Right atrium auricular region (tissue), 2 donors: ENCODE data around the gene ATP6V1B1. TPM values are rescaled to one million over a fixed set of nuclear protein-coding genes. Genes with fewer than 3 reads are reported as not detected.
A peak's percentile ranks its signal among the peaks of the same experiment; 100 is the strongest.

Experiments used
- DNase-seq: peaks from one replicate; pipeline ENCODE4 v3.0.0-alpha.2; 2019; ENCODE audit warnings: low spot score
- H3K27ac ChIP-seq, 2 donors: fragments of 200-600 bp; sonication (generic); 1 replicate in 1 of 2; 2 replicates in 1 of 2; pipeline ENCODE4 v1.5.1; 2016 to 2019
- H3K27me3 ChIP-seq, 2 donors: fragments of 200-600 bp; sonication (generic); one replicate each; pipeline versions ENCODE4 v1.5.1 to v1.6.0; 2017 to 2019
- H3K36me3 ChIP-seq: fragments of 200-600 bp; sonication (generic); one replicate; pipeline ENCODE4 v1.5.1; 2016
- H3K4me1 ChIP-seq, 2 donors: fragments of 200-600 bp; sonication (generic); one replicate each; pipeline versions ENCODE4 v1.5.1 to v1.6.0; 2017 to 2019
- H3K4me3 ChIP-seq, 2 donors: fragments of 200-600 bp; sonication (generic); 1 replicate in 1 of 2; 2 replicates in 1 of 2; pipeline ENCODE4 v1.5.1; 2017 to 2019; ENCODE audit warnings: mild to moderate bottlenecking in 1 of 2, moderate library complexity in 1 of 2
- H3K9me3 ChIP-seq, 2 donors: fragments of 200-600 bp; sonication (generic); one replicate each; pipeline ENCODE4 v1.5.1; 2019
- total RNA-seq, 2 donors: library from RNA; depleted of rRNA; stranded (reverse); fragments of >200 nt; gene quantifications; one replicate each; pipeline ENCODE4 v1.1.0, GENCODE V29; 2016
- TF ChIP-seq, protein P1 (sequence below), 2 donors: fragments of 200-600 bp; sonication (generic); IDR thresholded peaks; one replicate each; pipeline ENCODE4 v1.5.1; 2019; ENCODE audit warnings: antibody characterized with exemption in 2 of 2

Gene ATP6V1B1
- total RNA-seq, 2 donors from 2014 or later: not detected

DNA sequence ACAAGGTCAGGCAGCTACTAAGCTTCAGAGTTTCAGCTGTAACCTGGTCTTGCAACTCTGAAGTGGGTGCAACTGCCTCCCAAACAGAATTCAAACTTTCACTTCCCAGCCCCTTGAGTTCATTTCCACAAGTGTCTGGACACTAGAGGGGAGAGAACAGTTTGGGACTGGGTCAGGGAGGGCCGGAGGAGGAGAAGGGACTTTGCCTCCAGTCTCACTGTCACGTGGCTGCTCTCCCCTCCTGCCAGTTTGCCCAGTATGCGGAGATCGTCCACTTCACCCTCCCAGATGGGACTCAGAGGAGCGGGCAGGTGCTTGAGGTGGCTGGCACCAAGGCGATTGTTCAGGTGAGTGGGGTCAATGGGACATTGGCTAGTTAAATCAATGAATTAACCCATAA is 22.1 kb downstream of the ATP6V1B1 start:
- DNase-seq: no peak
- Histone ChIP-seq H3K36me3 (no peaks in the 10 kb centered on the region), H3K27ac (no peak overlapping the region), H3K27me3 (no peaks in the 10 kb centered on the region), H3K4me3 (no peak overlapping the region), H3K4me1 (no peaks in the 10 kb centered on the region), H3K9me3 (no peaks in the 10 kb centered on the region)
- TF ChIP-seq, protein P1, sequence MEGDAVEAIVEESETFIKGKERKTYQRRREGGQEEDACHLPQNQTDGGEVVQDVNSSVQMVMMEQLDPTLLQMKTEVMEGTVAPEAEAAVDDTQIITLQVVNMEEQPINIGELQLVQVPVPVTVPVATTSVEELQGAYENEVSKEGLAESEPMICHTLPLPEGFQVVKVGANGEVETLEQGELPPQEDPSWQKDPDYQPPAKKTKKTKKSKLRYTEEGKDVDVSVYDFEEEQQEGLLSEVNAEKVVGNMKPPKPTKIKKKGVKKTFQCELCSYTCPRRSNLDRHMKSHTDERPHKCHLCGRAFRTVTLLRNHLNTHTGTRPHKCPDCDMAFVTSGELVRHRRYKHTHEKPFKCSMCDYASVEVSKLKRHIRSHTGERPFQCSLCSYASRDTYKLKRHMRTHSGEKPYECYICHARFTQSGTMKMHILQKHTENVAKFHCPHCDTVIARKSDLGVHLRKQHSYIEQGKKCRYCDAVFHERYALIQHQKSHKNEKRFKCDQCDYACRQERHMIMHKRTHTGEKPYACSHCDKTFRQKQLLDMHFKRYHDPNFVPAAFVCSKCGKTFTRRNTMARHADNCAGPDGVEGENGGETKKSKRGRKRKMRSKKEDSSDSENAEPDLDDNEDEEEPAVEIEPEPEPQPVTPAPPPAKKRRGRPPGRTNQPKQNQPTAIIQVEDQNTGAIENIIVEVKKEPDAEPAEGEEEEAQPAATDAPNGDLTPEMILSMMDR (IDR thresholded peaks at IDR 0.05): no peak

DNA sequence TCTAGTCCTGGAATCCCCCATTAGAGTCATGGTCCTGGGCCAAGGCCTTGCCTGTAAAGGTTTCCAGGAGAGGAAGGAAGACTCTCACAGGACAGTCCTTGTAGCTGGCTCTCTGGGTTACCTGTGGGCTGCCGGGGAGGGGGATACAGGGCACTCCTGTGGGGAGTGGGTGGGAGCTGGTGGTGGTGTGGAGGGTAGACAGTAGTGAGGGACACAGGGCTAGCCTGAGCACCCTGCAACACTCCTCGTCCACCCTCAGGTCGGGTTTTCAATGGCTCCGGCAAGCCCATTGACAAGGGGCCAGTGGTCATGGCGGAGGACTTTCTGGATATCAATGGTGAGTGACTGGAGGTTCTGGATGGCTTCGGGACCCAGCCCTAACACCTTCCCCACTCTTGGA is 23.1 kb downstream of the ATP6V1B1 start:
- peak; percentile 34 for DNase-seq
- no peaks in the 10 kb centered on the region for H3K27me3 ChIP-seq

DNA sequence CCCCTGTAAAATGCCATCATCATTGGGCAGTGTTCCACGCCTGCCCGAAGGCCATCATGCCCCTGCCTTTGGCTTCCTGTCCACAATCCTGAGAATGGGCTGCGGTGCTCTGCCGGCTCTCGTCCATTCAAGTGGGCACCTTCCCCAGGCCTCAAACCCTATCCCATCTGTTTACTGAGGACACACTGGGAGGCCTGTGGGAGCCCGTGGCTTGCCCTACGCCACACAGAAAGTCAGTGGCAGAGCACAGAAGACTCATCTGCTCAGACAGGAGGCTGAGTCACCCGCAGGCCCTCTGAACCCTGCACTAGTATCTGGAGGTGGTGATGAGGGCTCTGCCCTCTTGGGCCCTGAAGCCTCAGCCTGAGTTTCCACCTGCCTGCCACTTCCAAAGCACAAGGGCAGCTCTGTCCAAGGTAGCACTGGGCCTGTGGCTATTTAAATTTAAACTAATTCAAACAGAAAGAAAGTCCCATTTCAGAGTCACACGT is 23.6 kb downstream of the ATP6V1B1 start:
- DNase-seq: no peak
- H3K27me3 ChIP-seq: no peaks in the 10 kb centered on the region
- no peaks in the 10 kb centered on the region for H3K9me3 ChIP-seq
- no peak overlapping the region for H3K27ac ChIP-seq
- H3K36me3 ChIP-seq: no peaks in the 10 kb centered on the region
- no peak overlapping the region for H3K4me3 ChIP-seq
- H3K4me1 ChIP-seq: no peaks in the 10 kb centered on the region
- TF ChIP-seq, protein P1 (IDR thresholded peaks at IDR 0.05): no peak

More for the DNA sequence above, 23.1 kb downstream of the ATP6V1B1 start:
- Histone ChIP-seq H3K4me3 (no peak overlapping the region), H3K9me3 (no peaks in the 10 kb centered on the region), H3K4me1 (no peaks in the 10 kb centered on the region), H3K27ac (no peak overlapping the region), H3K36me3 (no peaks in the 10 kb centered on the region)
- TF ChIP-seq, protein P1 (IDR thresholded peaks at IDR 0.05): no peak

DNA sequence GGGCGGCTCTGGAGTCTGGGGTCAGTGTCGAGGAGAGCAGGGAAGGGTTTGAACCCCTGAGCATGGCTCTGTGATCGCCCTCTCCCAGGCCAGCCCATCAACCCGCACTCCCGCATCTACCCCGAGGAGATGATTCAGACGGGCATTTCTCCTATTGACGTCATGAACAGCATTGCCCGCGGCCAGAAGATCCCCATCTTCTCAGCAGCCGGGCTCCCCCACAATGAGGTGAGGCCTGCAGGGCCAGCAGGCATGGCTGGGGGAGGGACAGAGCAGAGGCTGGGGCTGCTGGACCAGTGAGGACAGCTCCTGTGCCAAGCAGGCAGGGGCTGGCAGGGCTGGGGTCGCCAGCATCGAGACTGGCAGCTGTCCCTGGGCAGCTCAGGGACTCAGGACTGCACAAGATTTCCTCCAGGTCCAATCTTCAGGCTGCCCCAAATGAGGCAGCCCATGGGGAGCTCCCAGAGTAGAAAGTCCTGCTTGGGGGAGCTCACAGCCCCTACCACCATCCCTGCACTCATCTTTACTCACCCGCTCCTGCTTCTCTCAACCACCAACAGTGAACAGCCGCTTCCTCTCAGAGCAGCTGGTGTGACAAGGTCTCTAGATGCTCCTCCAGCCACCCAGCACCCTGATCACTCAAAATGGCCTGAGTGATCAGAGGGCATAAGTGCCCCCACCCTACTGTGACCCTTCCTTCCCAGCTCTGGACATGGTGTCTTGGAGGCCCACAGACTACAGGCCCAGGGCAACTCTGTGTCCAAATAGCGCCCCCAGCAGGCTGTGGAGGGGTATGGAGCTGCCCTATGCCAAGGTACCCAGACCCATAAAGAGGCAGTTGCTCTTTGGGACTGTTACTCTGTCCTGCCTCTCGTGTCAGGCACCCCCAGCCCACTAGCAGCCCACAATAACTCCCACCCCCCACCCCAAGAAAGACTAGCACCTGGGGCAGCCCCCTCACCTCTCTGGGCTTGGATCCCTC is 24.4 kb downstream of the ATP6V1B1 start:
- DNase-seq: peak; percentile 36
- no peak overlapping the region for H3K4me3 ChIP-seq
- no peaks in the 10 kb centered on the region for H3K9me3 ChIP-seq
- no peaks in the 10 kb centered on the region for H3K36me3 ChIP-seq
- peaks cover 0 to 8% of the 10 kb centered on the region in 2 donors for H3K4me1 ChIP-seq
- H3K27ac ChIP-seq: no peak overlapping the region
- peaks cover 0 to 5% of the 10 kb centered on the region in 2 donors for H3K27me3 ChIP-seq
- TF ChIP-seq, protein P1 (IDR thresholded peaks at IDR 0.05): no peak

DNA sequence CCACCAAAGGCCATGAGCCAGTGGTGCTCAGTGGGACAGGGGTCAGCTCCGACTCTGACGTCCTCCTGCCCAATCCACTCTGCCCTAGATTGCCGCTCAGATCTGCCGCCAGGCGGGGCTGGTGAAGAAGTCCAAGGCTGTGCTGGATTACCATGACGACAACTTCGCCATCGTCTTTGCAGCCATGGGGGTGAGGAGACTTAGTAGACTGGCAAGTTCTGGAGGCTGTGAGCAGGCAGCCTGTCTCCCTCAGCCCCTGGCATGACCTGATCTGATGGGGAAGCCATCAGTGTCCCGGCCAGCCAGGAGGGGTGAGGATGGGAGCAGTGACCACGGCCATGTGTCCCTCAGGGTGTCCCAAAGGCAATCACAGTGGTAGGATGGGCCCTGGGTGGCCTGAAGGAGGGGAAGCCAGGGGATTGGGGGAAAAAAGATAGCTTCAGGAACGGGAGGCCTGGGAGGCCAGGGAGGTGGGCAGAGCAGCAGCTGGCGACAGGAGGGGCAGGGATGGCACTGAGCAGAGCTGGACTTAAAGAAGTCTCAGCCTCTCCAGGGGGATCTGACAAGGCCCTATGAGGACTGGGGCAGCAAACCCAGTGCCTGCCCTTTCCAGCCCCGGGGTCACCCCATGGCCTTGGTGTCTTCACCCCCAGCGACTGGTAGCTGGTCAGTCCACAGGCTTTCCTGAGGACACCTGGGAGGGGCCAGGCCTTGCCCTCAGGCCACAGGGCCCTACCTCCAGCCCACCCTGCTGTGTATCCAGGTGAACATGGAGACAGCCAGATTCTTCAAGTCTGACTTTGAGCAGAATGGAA is 25.3 kb downstream of the ATP6V1B1 start:
- Histone ChIP-seq H3K9me3 (no peaks in the 10 kb centered on the region), H3K4me1 (peaks cover 0 to 8% of the 10 kb centered on the region in 2 donors), H3K36me3 (no peaks in the 10 kb centered on the region), H3K27ac (no peak overlapping the region), H3K27me3 (peaks cover 0 to 5% of the 10 kb centered on the region in 2 donors), H3K4me3 (no peak overlapping the region)
- TF ChIP-seq, protein P1 (IDR thresholded peaks at IDR 0.05): no peak
- peak; percentile 55 for DNase-seq
